ENCODE data around the gene PRKCA. TPM values are rescaled to one million over a fixed set of nuclear protein-coding genes. Genes with fewer than 3 reads are reported as not detected.

The PRKCA gene
- total and polyA plus RNA-seq, 2 donors (not counting 3 experiments of a cell fraction or from before 2014, with no cell fraction given): 7.5 to 34.2 TPM

DNA sequence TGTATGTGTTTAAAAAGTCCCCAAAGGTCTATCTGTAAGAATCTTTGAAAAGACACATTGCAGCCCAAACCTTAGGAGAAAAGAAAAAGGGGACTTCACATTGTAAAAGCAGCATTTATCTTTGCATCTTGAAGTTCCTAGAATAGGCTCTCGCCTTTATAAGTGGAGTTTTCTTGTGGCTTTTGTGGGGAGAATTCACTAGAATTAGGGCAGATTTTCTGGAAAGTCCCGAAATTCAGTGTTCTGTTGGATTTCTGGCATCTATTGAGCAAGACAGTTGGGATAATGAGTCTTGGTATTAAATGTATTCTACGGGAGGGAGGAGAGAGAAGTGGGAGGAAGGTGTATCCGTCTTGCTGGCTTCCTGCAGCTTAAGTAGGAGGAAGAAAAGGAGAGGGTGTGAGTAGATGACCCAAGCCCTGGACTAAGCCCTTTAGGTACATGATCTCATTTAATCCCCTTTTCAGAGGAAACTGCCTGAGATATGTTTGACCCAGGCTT, 62.6 kb downstream of the PRKCA start:
- Histone ChIP-seq H3K9ac (replicated peaks; ENCODE audit: extremely low read depth, insufficient read depth, low read length) (no peak overlapping the region), H3K27me3 (ENCODE audit: control insufficient read depth in 2 of 2, insufficient read depth in 2 of 2, low read length in 2 of 2) (no peaks in the 10 kb centered on the region), H3K4me3 (replicated peaks in 1 of 3; ENCODE audit: insufficient read depth in 1 of 3, low read depth in 1 of 3, low read length in 3 of 3) (no peak overlapping the region), H3K9me1 (replicated peaks; ENCODE audit: control insufficient read depth, extremely low read depth, insufficient read depth, low read length) (no peaks in the 10 kb centered on the region), H3K4me2 (ENCODE audit: insufficient read depth, low read length) (peak overlapping the region; percentile 26), H3K79me2 (ENCODE audit: control insufficient read depth, insufficient read depth, low read length) (peaks cover 8% of the 10 kb centered on the region), H3K27ac (ENCODE audit: insufficient read depth, low read depth, low read length) (no peak overlapping the region), H3K4me1 (ENCODE audit: control insufficient read depth, extremely low read depth, insufficient read depth, low read length) (peaks cover 7% of the 10 kb centered on the region), H4K20me1 (replicated peaks; ENCODE audit: control insufficient read depth, extremely low read depth, insufficient read depth, low read length) (no peaks in the 10 kb centered on the region), H2AFZ (ENCODE audit: low read depth, low read length) (no peak overlapping the region), H3K36me3 (ENCODE audit: control insufficient read depth in 2 of 2, extremely low read depth in 1 of 2, insufficient read depth in 2 of 2, low read length in 2 of 2) (no peaks in the 10 kb centered on the region), H3K9me3 (replicated peaks; ENCODE audit: control insufficient read depth, insufficient read depth, low read length) (no peaks in the 10 kb centered on the region)
- DNase-seq (ENCODE audit: low read depth, low spot score) (peak; percentile 20), FAIRE-seq (peak; percentile 42)
- ChIA-PET POLR2A (no interaction called here), CTCF (interaction anchor here (1.3 kb wide), 1 partner anchor 10 kb away, joined by 3 read pairs; no protein-coding TSS in a partner anchor)
- intact Hi-C loops (cut with micrococcal nuclease): no loop called here
- dilution Hi-C loops (cut with MboI; ENCODE audit: extremely low pct_ligation_motif_present, low sequenced_read_pairs): no loop called here
- no peak for TF ChIP-seq GATA2 (IDR thresholded peaks at IDR 0.05; ENCODE audit: insufficient read depth, insufficient read length, low read depth, low read length)
- no peak for TF ChIP-seq MYC (IDR thresholded peaks at IDR 0.05; ENCODE audit: low read depth, low read length)
- TF ChIP-seq, protein P1, sequence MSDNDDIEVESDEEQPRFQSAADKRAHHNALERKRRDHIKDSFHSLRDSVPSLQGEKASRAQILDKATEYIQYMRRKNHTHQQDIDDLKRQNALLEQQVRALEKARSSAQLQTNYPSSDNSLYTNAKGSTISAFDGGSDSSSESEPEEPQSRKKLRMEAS (IDR thresholded peaks at IDR 0.05; ENCODE audit: insufficient read depth, insufficient read length): no peak
- no peak for TF ChIP-seq EZH2 (IDR thresholded peaks at IDR 0.05; ENCODE audit: borderline replicate concordance, low read depth, low read length, severe bottlenecking)
- no peak for TF ChIP-seq JUN (IDR thresholded peaks at IDR 0.05; ENCODE audit: borderline replicate concordance, insufficient read depth, insufficient read length, low read depth)
- TF ChIP-seq POLR2A (IDR thresholded peaks at IDR 0.05; ENCODE audit: low read depth, low read length): no peak
- TF ChIP-seq, protein P2, sequence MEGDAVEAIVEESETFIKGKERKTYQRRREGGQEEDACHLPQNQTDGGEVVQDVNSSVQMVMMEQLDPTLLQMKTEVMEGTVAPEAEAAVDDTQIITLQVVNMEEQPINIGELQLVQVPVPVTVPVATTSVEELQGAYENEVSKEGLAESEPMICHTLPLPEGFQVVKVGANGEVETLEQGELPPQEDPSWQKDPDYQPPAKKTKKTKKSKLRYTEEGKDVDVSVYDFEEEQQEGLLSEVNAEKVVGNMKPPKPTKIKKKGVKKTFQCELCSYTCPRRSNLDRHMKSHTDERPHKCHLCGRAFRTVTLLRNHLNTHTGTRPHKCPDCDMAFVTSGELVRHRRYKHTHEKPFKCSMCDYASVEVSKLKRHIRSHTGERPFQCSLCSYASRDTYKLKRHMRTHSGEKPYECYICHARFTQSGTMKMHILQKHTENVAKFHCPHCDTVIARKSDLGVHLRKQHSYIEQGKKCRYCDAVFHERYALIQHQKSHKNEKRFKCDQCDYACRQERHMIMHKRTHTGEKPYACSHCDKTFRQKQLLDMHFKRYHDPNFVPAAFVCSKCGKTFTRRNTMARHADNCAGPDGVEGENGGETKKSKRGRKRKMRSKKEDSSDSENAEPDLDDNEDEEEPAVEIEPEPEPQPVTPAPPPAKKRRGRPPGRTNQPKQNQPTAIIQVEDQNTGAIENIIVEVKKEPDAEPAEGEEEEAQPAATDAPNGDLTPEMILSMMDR (IDR thresholded peaks at IDR 0.05; ENCODE audit: extremely low read depth in 1 of 2, insufficient read depth in 1 of 2, low read depth in 1 of 2, low read length in 2 of 2): no peak
- no peak for TF ChIP-seq POLR2AphosphoS5 (IDR thresholded peaks at IDR 0.05; ENCODE audit: insufficient read depth, low read depth, low read length)
- no peak for TF ChIP-seq FOS (IDR thresholded peaks at IDR 0.05; ENCODE audit: borderline replicate concordance, insufficient read depth, low read length)
- BruUV-seq (replicated peaks): no TSS peak

Data from endothelial cell of umbilical vein (primary cell).